ENCODE data around the gene CDC42BPA.
"Not testable (repeated sequence)": the region's sequence is repeated elsewhere in the genome, so short reads cannot be mapped to it uniquely, and the experiment has no call there.

Gene CDC42BPA

DNA sequence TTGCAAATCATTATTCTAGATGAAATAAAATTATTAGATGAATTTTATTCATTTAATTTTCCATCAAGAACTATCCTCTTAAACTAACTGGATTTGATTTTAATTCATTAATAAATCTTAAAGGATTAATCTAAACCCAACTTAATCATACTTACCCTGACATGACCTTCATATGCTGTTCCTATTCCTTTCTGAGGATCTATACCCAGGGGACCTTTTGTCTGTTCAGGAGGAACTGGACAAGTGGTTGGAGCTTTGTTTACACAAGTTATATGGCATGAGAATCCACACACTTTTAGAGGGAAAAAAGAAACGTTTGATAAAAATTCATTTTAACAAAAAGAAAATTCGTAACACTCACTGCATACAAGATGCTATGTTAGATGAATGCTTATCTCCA, 283.0 kb downstream of the CDC42BPA start:
- Histone ChIP-seq H3K27ac (ENCODE audit: low read depth, low read length) (no peak overlapping the region), H3K27me3 (ENCODE audit: control insufficient read depth, insufficient read depth, low read length) (no peaks in the 10 kb centered on the region), H3K4me3 (ENCODE audit: low read length) (no peak overlapping the region), H3K4me1 (ENCODE audit: control insufficient read depth, insufficient read depth, low read length) (no peaks in the 10 kb centered on the region), H3K9ac (ENCODE audit: low read length) (no peak overlapping the region), H3K36me3 (ENCODE audit: control insufficient read depth, insufficient read depth, low read length) (peaks cover 7% of the 10 kb centered on the region)

- Histone ChIP-seq H3K36me3 (ENCODE audit: control insufficient read depth, insufficient read depth, low read length) (peaks cover 8% of the 10 kb centered on the region), H3K4me3 (ENCODE audit: low read length) (no peak overlapping the region), H3K27ac (ENCODE audit: low read depth, low read length) (no peak overlapping the region), H3K4me1 (ENCODE audit: control insufficient read depth, insufficient read depth, low read length) (no peaks in the 10 kb centered on the region), H3K9ac (ENCODE audit: low read length) (no peak overlapping the region), H3K27me3 (ENCODE audit: control insufficient read depth, insufficient read depth, low read length) (no peaks in the 10 kb centered on the region)
Observed at GRCh38 chr1:227033880-227034279, 284.4 kb downstream of the CDC42BPA start.

GRCh38 chr1:227032396-227032795, 285.9 kb downstream of the CDC42BPA start:
- no peaks in the 10 kb centered on the region for H3K4me1 ChIP-seq (ENCODE audit: control insufficient read depth, insufficient read depth, low read length)
- H3K27ac ChIP-seq (ENCODE audit: low read depth, low read length) = no peak overlapping the region
- no peak overlapping the region for H3K4me3 ChIP-seq (ENCODE audit: low read length)
- no peak overlapping the region for H3K9ac ChIP-seq (ENCODE audit: low read length)
- peaks cover 8% of the 10 kb centered on the region for H3K36me3 ChIP-seq (ENCODE audit: control insufficient read depth, insufficient read depth, low read length)
- no peaks in the 10 kb centered on the region for H3K27me3 ChIP-seq (ENCODE audit: control insufficient read depth, insufficient read depth, low read length)

GRCh38 chr1:227016990-227017389, 301.3 kb downstream of the CDC42BPA start:
- Histone ChIP-seq H3K4me3 (ENCODE audit: low read length) (no peak overlapping the region), H3K36me3 (ENCODE audit: control insufficient read depth, insufficient read depth, low read length) (no peaks in the 10 kb centered on the region), H3K4me1 (ENCODE audit: control insufficient read depth, insufficient read depth, low read length) (no peaks in the 10 kb centered on the region), H3K9ac (ENCODE audit: low read length) (no peak overlapping the region), H3K27ac (ENCODE audit: low read depth, low read length) (no peak overlapping the region), H3K27me3 (ENCODE audit: control insufficient read depth, insufficient read depth, low read length) (no peaks in the 10 kb centered on the region)

DNA sequence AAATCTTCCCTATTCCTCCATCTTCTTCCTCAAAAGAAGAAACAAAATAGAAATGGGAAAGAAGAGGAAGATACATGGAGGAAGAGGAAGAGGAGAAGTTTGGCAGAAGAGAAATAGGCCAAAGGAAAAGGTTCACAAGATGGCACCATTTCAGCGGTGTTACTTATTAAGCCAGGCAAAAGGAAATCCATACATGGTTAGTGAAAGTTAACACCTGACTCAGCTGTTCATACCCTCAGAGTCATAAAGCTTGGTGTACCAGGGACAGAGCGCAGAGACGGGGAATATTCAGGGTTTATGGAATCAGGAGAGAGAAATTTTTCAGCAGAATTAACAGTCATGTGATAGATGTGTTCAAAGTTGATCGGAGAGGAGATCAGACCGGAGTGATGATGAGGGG, 307.6 kb downstream of the CDC42BPA start:
- Histone ChIP-seq H3K4me3 (ENCODE audit: low read length) (no peak overlapping the region), H3K27me3 (ENCODE audit: control insufficient read depth, insufficient read depth, low read length) (no peaks in the 10 kb centered on the region), H3K27ac (ENCODE audit: low read depth, low read length) (no peak overlapping the region), H3K4me1 (ENCODE audit: control insufficient read depth, insufficient read depth, low read length) (no peaks in the 10 kb centered on the region), H3K36me3 (ENCODE audit: control insufficient read depth, insufficient read depth, low read length) (no peaks in the 10 kb centered on the region), H3K9ac (ENCODE audit: low read length) (no peak overlapping the region)

DNA sequence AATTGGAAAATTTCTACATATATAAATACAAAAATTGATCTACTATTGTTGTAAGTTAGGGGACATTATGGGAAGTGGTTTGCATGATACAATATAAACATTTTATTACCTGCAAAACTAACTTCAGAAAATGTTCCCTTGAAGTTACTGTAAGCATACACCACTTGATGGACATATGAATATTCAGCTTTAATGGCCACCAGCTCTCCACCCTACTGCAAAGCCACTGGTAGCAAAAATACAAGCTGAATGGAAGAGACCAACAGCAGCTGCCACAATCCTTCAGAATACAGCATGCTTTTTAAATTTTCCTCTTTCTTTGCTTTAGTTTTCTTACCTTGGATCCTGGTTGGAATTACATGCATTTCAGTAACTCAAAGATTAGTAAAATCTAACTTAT, 308.4 kb downstream of the CDC42BPA start:
- Histone ChIP-seq H3K36me3 (ENCODE audit: control insufficient read depth, insufficient read depth, low read length) (no peaks in the 10 kb centered on the region), H3K4me1 (ENCODE audit: control insufficient read depth, insufficient read depth, low read length) (no peaks in the 10 kb centered on the region), H3K27ac (ENCODE audit: low read depth, low read length) (no peak overlapping the region), H3K4me3 (ENCODE audit: low read length) (no peak overlapping the region), H3K9ac (ENCODE audit: low read length) (no peak overlapping the region), H3K27me3 (ENCODE audit: control insufficient read depth, insufficient read depth, low read length) (no peaks in the 10 kb centered on the region)

DNA sequence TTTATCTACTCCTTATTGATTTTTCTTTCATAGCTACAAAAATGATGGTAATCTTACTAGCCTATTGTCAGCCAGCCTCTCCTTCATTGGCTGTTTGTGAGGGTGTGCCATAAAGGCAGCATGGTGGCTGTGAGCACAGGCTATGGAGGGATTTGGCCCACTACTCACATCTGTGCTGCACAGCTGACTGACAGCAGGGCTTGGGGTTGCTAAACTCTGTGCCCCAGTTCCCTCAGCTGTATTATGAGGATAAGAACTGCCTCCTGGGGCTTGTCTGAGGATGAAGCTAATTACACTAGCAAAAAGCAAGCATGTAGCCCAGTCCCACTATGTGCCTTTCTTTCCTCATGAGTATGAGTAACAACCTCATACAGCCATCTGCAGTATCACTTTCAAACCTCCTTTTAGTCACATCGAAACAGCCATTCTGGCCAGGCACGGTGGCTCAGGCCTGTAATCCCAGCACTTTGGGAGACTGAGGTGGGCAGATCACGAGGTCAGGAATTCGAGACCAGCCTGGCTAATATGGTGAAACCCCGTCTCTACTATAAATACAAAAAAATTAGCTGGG, 312.0 kb downstream of the CDC42BPA start:
- Histone ChIP-seq H3K36me3 (ENCODE audit: control insufficient read depth, insufficient read depth, low read length) (peaks cover 5% of the 10 kb centered on the region), H3K4me1 (ENCODE audit: control insufficient read depth, insufficient read depth, low read length) (no peaks in the 10 kb centered on the region), H3K4me3 (ENCODE audit: low read length) (no peak overlapping the region), H3K27me3 (ENCODE audit: control insufficient read depth, insufficient read depth, low read length) (no peaks in the 10 kb centered on the region), H3K27ac (ENCODE audit: low read depth, low read length) (no peak overlapping the region), H3K9ac (ENCODE audit: low read length) (no peak overlapping the region)

DNA sequence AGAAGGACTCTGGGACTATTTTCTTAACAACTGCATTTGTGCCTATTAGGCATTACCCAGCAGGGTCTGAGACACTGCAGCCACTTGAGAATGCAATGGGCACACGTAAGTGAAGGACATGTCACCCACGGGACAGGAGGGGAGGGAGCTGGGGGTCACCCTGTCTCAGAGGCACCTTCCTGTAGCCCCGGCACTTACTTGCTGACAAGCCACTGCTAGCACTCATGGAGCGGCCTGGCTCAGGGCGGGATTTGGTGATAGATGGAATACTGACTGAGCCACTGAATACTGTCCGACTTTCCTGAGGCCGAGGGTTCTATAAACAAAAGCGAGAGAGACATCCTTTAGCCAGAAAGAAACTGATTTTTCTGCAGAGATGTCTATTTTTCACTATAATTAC, 313.5 kb downstream of the CDC42BPA start:
- H3K27ac ChIP-seq (ENCODE audit: low read depth, low read length) = no peak overlapping the region
- no peaks in the 10 kb centered on the region for H3K4me1 ChIP-seq (ENCODE audit: control insufficient read depth, insufficient read depth, low read length)
- peaks cover 5% of the 10 kb centered on the region for H3K36me3 ChIP-seq (ENCODE audit: control insufficient read depth, insufficient read depth, low read length)
- no peak overlapping the region for H3K4me3 ChIP-seq (ENCODE audit: low read length)
- no peaks in the 10 kb centered on the region for H3K27me3 ChIP-seq (ENCODE audit: control insufficient read depth, insufficient read depth, low read length)
- H3K9ac ChIP-seq (ENCODE audit: low read length) = no peak overlapping the region

GRCh38 chr1:227003165-227003564, 315.1 kb downstream of the CDC42BPA start:
- Histone ChIP-seq H3K9ac (ENCODE audit: low read length) (no peak overlapping the region), H3K27me3 (ENCODE audit: control insufficient read depth, insufficient read depth, low read length) (no peaks in the 10 kb centered on the region), H3K36me3 (ENCODE audit: control insufficient read depth, insufficient read depth, low read length) (peaks cover 5% of the 10 kb centered on the region), H3K27ac (ENCODE audit: low read depth, low read length) (no peak overlapping the region), H3K4me1 (ENCODE audit: control insufficient read depth, insufficient read depth, low read length) (no peaks in the 10 kb centered on the region), H3K4me3 (ENCODE audit: low read length) (no peak overlapping the region)

DNA sequence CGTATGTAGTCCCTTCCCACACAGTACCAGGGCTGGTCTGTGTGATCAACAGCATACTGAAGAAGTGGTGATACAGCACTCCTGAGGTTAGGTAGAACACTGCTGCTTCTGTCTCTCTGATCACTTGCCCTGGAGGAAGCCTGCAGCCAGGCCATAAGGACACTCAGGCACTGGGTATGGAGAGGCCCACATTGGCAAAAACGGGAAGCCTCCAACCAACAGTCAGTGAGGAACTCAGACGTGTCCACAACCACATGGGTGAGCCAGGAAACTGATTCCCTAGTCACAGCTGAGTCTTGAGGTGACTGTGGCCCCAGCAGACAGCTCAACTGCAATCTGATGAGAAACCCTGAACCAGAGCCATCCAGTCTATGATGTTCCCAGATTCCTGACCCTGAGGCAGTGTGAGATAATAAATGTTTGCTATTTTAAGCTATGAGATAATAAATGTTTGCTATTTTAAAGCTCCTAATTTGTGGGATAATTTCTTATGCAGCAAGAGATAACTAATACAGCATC, 315.7 kb downstream of the CDC42BPA start:
- Histone ChIP-seq H3K4me1 (ENCODE audit: control insufficient read depth, insufficient read depth, low read length) (no peaks in the 10 kb centered on the region), H3K4me3 (ENCODE audit: low read length) (no peak overlapping the region), H3K36me3 (ENCODE audit: control insufficient read depth, insufficient read depth, low read length) (peaks cover 5% of the 10 kb centered on the region), H3K9ac (ENCODE audit: low read length) (no peak overlapping the region), H3K27ac (ENCODE audit: low read depth, low read length) (no peak overlapping the region), H3K27me3 (ENCODE audit: control insufficient read depth, insufficient read depth, low read length) (no peaks in the 10 kb centered on the region)

DNA sequence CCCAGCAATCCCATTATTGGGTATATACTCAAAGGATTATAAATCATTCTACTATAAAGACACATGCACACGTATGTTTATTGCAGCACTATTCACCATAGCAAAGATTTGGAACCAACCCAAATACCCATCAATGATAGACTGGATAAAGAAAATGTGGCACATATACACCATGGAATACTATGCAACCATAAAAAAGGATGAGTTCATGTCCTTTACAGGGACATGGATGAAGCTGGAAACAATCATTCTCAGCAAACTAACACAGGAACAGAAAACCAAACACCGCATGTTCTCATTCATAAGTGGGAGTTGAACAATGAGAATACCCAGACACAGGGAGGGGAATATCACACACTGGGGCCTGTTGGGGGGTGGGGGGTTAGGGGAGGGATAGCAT, 318.7 kb downstream of the CDC42BPA start:
- H3K36me3 ChIP-seq (ENCODE audit: control insufficient read depth, insufficient read depth, low read length); H3K27me3 ChIP-seq (ENCODE audit: control insufficient read depth, insufficient read depth, low read length); H3K4me1 ChIP-seq (ENCODE audit: control insufficient read depth, insufficient read depth, low read length); H3K27ac ChIP-seq (ENCODE audit: low read depth, low read length); H3K4me3 ChIP-seq (ENCODE audit: low read length); H3K9ac ChIP-seq (ENCODE audit: low read length): not testable (repeated sequence)

- no peaks in the 10 kb centered on the region for H3K27me3 ChIP-seq (ENCODE audit: control insufficient read depth, insufficient read depth, low read length)
- H3K9ac ChIP-seq (ENCODE audit: low read length) = no peak overlapping the region
- H3K4me3 ChIP-seq (ENCODE audit: low read length) = no peak overlapping the region
- no peaks in the 10 kb centered on the region for H3K4me1 ChIP-seq (ENCODE audit: control insufficient read depth, insufficient read depth, low read length)
- peaks cover 2% of the 10 kb centered on the region for H3K36me3 ChIP-seq (ENCODE audit: control insufficient read depth, insufficient read depth, low read length)
- H3K27ac ChIP-seq (ENCODE audit: low read depth, low read length) = no peak overlapping the region
Observed at GRCh38 chr1:226995365-226996332, 322.6 kb downstream of the CDC42BPA start.

Measured in rectal smooth muscle tissue (tissue), 1 donor.